Keratinocyte (primary cell): ENCODE measurements around the gene ZBBX. TPM values are rescaled to one million over a fixed set of nuclear protein-coding genes. Genes with fewer than 3 reads are reported as not detected.

Experiments
- DNase-seq: peaks from one replicate; pipeline ENCODE4 v3.0.0-alpha.2; 2011; ENCODE audit warnings: low read depth, missing footprints, low spot score
- FAIRE-seq: peaks from 2 replicates; lab custom pipeline; 2011; peaks lifted over from hg19 to GRCh38; lab: Jason Lieb, UNC
- H2AFZ ChIP-seq: 2 replicates; pipeline ENCODE4 v1.6.0; 2012; ENCODE audit warnings: low read length, control low read depth, inconsistent platforms; ENCODE audit not compliant: control insufficient read depth
- H3K27ac ChIP-seq: 2 replicates; pipeline ENCODE4 v1.5.1; 2011; ENCODE audit warnings: low read length; ENCODE audit not compliant: control insufficient read depth, insufficient read depth
- H3K27me3 ChIP-seq: 3 replicates; pipeline ENCODE4 v1.6.0; 2011; ENCODE audit warnings: low read length; ENCODE audit not compliant: control insufficient read depth, insufficient read depth; ENCODE audit errors: extremely low read depth
- H3K36me3 ChIP-seq, 2 experiments: 2 replicates in 1 of 2; 3 replicates in 1 of 2; pipeline ENCODE4 v1.5.1; 2011; ENCODE audit warnings: low read length in 2 of 2, mild to moderate bottlenecking in 1 of 2; ENCODE audit not compliant: control insufficient read depth in 2 of 2, insufficient read depth in 2 of 2; ENCODE audit errors: extremely low read depth in 1 of 2
- H3K4me1 ChIP-seq: 3 replicates; pipeline ENCODE4 v1.5.1; 2011; ENCODE audit warnings: low read length; ENCODE audit not compliant: control insufficient read depth, insufficient read depth; ENCODE audit errors: extremely low read depth
- H3K4me2 ChIP-seq: 3 replicates; pipeline ENCODE4 v1.6.0; 2011; ENCODE audit warnings: low read depth, low read length; ENCODE audit not compliant: control insufficient read depth, insufficient read depth; ENCODE audit errors: extremely low read depth
- H3K4me3 ChIP-seq, 3 experiments: fragments of 200-600 bp in 1 of 3; sonication (generic) in 1 of 3; 2 replicates in 2 of 3; 3 replicates in 1 of 3; pipeline ENCODE4 v1.5.1; 2011 to 2016; ENCODE audit warnings: low read length in 3 of 3, mild to moderate bottlenecking in 3 of 3, control low read depth in 2 of 3, inconsistent platforms in 1 of 3, low read depth in 1 of 3, mixed read lengths in 1 of 3, mixed run types in 1 of 3, moderate library complexity in 1 of 3; ENCODE audit not compliant: control insufficient read depth in 2 of 3, insufficient read depth in 2 of 3; ENCODE audit errors: extremely low read depth in 1 of 3
- H3K79me2 ChIP-seq: 2 replicates; pipeline ENCODE4 v1.6.0; 2012; ENCODE audit warnings: low read length; ENCODE audit not compliant: control insufficient read depth, insufficient read depth
- H3K9ac ChIP-seq: 3 replicates; pipeline ENCODE4 v1.6.0; 2011; ENCODE audit warnings: low read length; ENCODE audit not compliant: control insufficient read depth, insufficient read depth; ENCODE audit errors: extremely low read depth
- H3K9me1 ChIP-seq: 3 replicates; pipeline ENCODE4 v1.6.0; 2011; ENCODE audit warnings: low read length; ENCODE audit not compliant: control insufficient read depth, insufficient read depth; ENCODE audit errors: extremely low read depth
- H3K9me3 ChIP-seq: 2 replicates; pipeline ENCODE4 v1.5.1; 2012; ENCODE audit warnings: low read depth, low read length; ENCODE audit not compliant: control insufficient read depth
- H4K20me1 ChIP-seq: 3 replicates; pipeline ENCODE4 v1.6.0; 2011; ENCODE audit warnings: low read length; ENCODE audit not compliant: control insufficient read depth, insufficient read depth; ENCODE audit errors: extremely low read depth
- CTCF ChIP-seq, 3 experiments: IDR thresholded peaks in 1 of 3; conservative IDR thresholded peaks in 1 of 3; optimal IDR thresholded peaks in 1 of 3; 2 replicates in 2 of 3; 3 replicates in 1 of 3; pipeline versions ENCODE3 to v1.5.1; 2011; ENCODE audit warnings: low read length in 3 of 3, mild to moderate bottlenecking in 3 of 3, moderate library complexity in 2 of 3, control low read depth in 1 of 3, inconsistent platforms in 1 of 3; ENCODE audit not compliant: insufficient read depth in 2 of 3; ENCODE audit errors: extremely low read depth in 1 of 3
- EZH2 ChIP-seq: IDR thresholded peaks from one replicate; pipeline ENCODE4 v1.6.1; 2012; ENCODE audit warnings: inconsistent platforms, mild to moderate bottlenecking, low read length, moderate library complexity
- dilution Hi-C: fragments of 300-500 bp; cut with MboI; formaldehyde crosslinking; loops from one replicate; pipeline ENCODE4 v1.7.0; 2020; ENCODE audit warnings: low sequenced_read_pairs; ENCODE audit not compliant: extremely low pct_ligation_motif_present
- polyA plus RNA-seq, 5 experiments: library from polyadenylated mRNA; depleted of rRNA in 3 of 5; stranded (reverse) in 3 of 5; stranded (forward) in 1 of 5; unstranded in 1 of 5; fragments of >200 nt; gene quantifications; 1 replicate in 1 of 5; 2 replicates in 3 of 5; 3 replicates in 1 of 5; pipeline versions ENCODE4 v1.2.1 to v1.2.3, GENCODE V29; 2011 to 2012; ENCODE audit warnings: missing spikeins in 2 of 5, low read depth in 1 of 5, low replicate concordance in 1 of 5

ZBBX gene
- polyA plus RNA-seq, 1 donor (not counting 4 experiments of a cell fraction or from before 2014, with no cell fraction given), result not detected

GRCh38 chr3:167288737-167289136, 91.4 kb downstream of the ZBBX start:
- H3K79me2 ChIP-seq, result no peaks in the 10 kb centered on the region
- no peak overlapping the region for H3K4me2 ChIP-seq
- H3K9ac ChIP-seq, result no peak overlapping the region
- no peak for FAIRE-seq
- dilution Hi-C loops, result no loop called here
- no peaks in the 10 kb centered on the region for H3K4me1 ChIP-seq
- DNase-seq, result no peak
- H3K27me3 ChIP-seq, result no peaks in the 10 kb centered on the region
- no peak overlapping the region for H3K4me3 ChIP-seq
- H3K36me3 ChIP-seq, result no peaks in the 10 kb centered on the region
- H4K20me1 ChIP-seq, result no peaks in the 10 kb centered on the region
- no peak overlapping the region for H2AFZ ChIP-seq
- H3K27ac ChIP-seq, result no peak overlapping the region
- TF ChIP-seq CTCF (optimal IDR thresholded peaks at IDR 0.05 in 1 of 3, IDR thresholded peaks at IDR 0.05 in 1 of 3, conservative IDR thresholded peaks at IDR 0.05 in 1 of 3; ENCODE audit: extremely low read depth in 1 of 3, insufficient read depth in 2 of 3, low read length in 3 of 3) (no peak), EZH2 (no peak)
- H3K9me3 ChIP-seq, result no peaks in the 10 kb centered on the region
- no peaks in the 10 kb centered on the region for H3K9me1 ChIP-seq

- no peaks in the 10 kb centered on the region for H3K9me3 ChIP-seq
- H3K4me3 ChIP-seq, result no peak overlapping the region
- H3K36me3 ChIP-seq, result no peaks in the 10 kb centered on the region
- no peaks in the 10 kb centered on the region for H3K79me2 ChIP-seq
- H2AFZ ChIP-seq, result no peak overlapping the region
- no peak overlapping the region for H3K9ac ChIP-seq
- no peaks in the 10 kb centered on the region for H3K9me1 ChIP-seq
- H3K4me2 ChIP-seq, result no peak overlapping the region
- dilution Hi-C loops, result no loop called here
- FAIRE-seq (no peak), DNase-seq (no peak)
- no peaks in the 10 kb centered on the region for H4K20me1 ChIP-seq
- no peaks in the 10 kb centered on the region for H3K27me3 ChIP-seq
- H3K27ac ChIP-seq, result no peak overlapping the region
- no peaks in the 10 kb centered on the region for H3K4me1 ChIP-seq
- TF ChIP-seq EZH2 (no peak), CTCF (optimal IDR thresholded peaks at IDR 0.05 in 1 of 3, IDR thresholded peaks at IDR 0.05 in 1 of 3, conservative IDR thresholded peaks at IDR 0.05 in 1 of 3; ENCODE audit: extremely low read depth in 1 of 3, insufficient read depth in 2 of 3, low read length in 3 of 3) (no peak)
Measured at GRCh38 chr3:167287308-167287707, 92.8 kb downstream of the ZBBX start.
